ENCODE measurements around the gene TTLL5.

TTLL5 gene

GRCh38 chr14:75881994-75882393 is 220.9 kb downstream of the TTLL5 start:
- DNase-seq = no peak
- Histone ChIP-seq H3K36me3 (no peaks in the 10 kb centered on the region; the same call in 1 of the 2 replicates), H3K4me3 (ENCODE audit: low read depth, low read length) (no peak overlapping the region), H3K9me3 (no peaks in the 10 kb centered on the region), H3K4me1 (peaks cover 5% of the 10 kb centered on the region), H3K27me3 (no peaks in the 10 kb centered on the region)
- no peak for TF ChIP-seq CTCF (IDR thresholded peaks at IDR 0.05; ENCODE audit: low read depth, low read length)

- peak; percentile 51 for TF ChIP-seq CTCF (IDR thresholded peaks at IDR 0.05; ENCODE audit: low read depth, low read length)
- H3K4me3 ChIP-seq (ENCODE audit: low read depth, low read length) = no peak overlapping the region
- H3K36me3 ChIP-seq = no peaks in the 10 kb centered on the region; the same call in 1 of the 2 replicates
- no peaks in the 10 kb centered on the region for H3K9me3 ChIP-seq
- DNase-seq = peak; percentile 16
- H3K27me3 ChIP-seq = no peaks in the 10 kb centered on the region
- no peaks in the 10 kb centered on the region for H3K4me1 ChIP-seq
These were observed 223.2 kb downstream of the TTLL5 start for GRCh38 chr14:75884198-75884611.

- Histone ChIP-seq H3K27me3 (no peaks in the 10 kb centered on the region), H3K9me3 (no peaks in the 10 kb centered on the region), H3K4me3 (ENCODE audit: low read depth, low read length) (no peak overlapping the region), H3K4me1 (no peaks in the 10 kb centered on the region), H3K36me3 (no peaks in the 10 kb centered on the region; the same call in 1 of the 2 replicates)
- no peak for TF ChIP-seq CTCF (IDR thresholded peaks at IDR 0.05; ENCODE audit: low read depth, low read length)
- DNase-seq = no peak
These were observed 224.8 kb downstream of the TTLL5 start for GRCh38 chr14:75885829-75886228.

- Histone ChIP-seq H3K36me3 (no peaks in the 10 kb centered on the region; the same call in 1 of the 2 replicates), H3K27me3 (no peaks in the 10 kb centered on the region), H3K4me1 (peaks cover 3% of the 10 kb centered on the region; the same call in 1 of the 2 replicates), H3K9me3 (no peaks in the 10 kb centered on the region), H3K4me3 (ENCODE audit: low read depth, low read length) (no peak overlapping the region)
- TF ChIP-seq CTCF (IDR thresholded peaks at IDR 0.05; ENCODE audit: low read depth, low read length) = no peak
- DNase-seq = no peak
These were observed 225.7 kb downstream of the TTLL5 start for GRCh38 chr14:75886636-75887348.

- Histone ChIP-seq H3K4me1 (peaks cover 3% of the 10 kb centered on the region; the same call in 1 of the 2 replicates), H3K4me3 (ENCODE audit: low read depth, low read length) (no peak overlapping the region), H3K27me3 (no peaks in the 10 kb centered on the region), H3K36me3 (no peaks in the 10 kb centered on the region; the same call in 1 of the 2 replicates), H3K9me3 (no peaks in the 10 kb centered on the region)
- no peak for DNase-seq
- TF ChIP-seq CTCF (IDR thresholded peaks at IDR 0.05; ENCODE audit: low read depth, low read length) = no peak
These were observed 227.9 kb downstream of the TTLL5 start for GRCh38 chr14:75888945-75889344.

GRCh38 chr14:75896341-75896740 is 235.3 kb downstream of the TTLL5 start:
- Histone ChIP-seq H3K9me3 (no peaks in the 10 kb centered on the region), H3K4me3 (ENCODE audit: low read depth, low read length) (no peak overlapping the region), H3K36me3 (no peaks in the 10 kb centered on the region), H3K4me1 (peaks cover 3% of the 10 kb centered on the region; the same call in 1 of the 2 replicates), H3K27me3 (no peaks in the 10 kb centered on the region)
- no peak for DNase-seq
- TF ChIP-seq CTCF (IDR thresholded peaks at IDR 0.05; ENCODE audit: low read depth, low read length) = no peak

Data from BE2C (cell line).